ENCODE results near the gene CRIP2. TPM values are rescaled to one million over a fixed set of nuclear protein-coding genes. Genes with fewer than 3 reads are reported as not detected.

Gene CRIP2
- total RNA-seq, 2 donors from 2014 or later = 13.0 to 19.2 TPM

- DNase-seq (no peak), ATAC-seq (no peak)
- intact Hi-C loops (cut with DNase I, micrococcal nuclease) = no loop called here
These were observed 8.0 kb downstream of the CRIP2 start for GRCh38 chr14:105482486-105483110.

- intact Hi-C loops (cut with DNase I, micrococcal nuclease) = no loop called here
- DNase-seq = peak; percentile 58 to 69
These were observed 8.9 kb downstream of the CRIP2 start for GRCh38 chr14:105483300-105484068.

GRCh38 chr14:105484069-105484996 is 9.7 kb downstream of the CRIP2 start:
- peak in 1 of 2 donors; percentile 31 for DNase-seq
- intact Hi-C loops (cut with DNase I, micrococcal nuclease) = no loop called here

More at GRCh38 chr14:105483300-105484068, 8.9 kb downstream of the CRIP2 start:
- ATAC-seq = no peak

GRCh38 chr14:105484997-105485393 is 10.4 kb downstream of the CRIP2 start:
- intact Hi-C loops (cut with DNase I, micrococcal nuclease) = no loop called here
- no peak for DNase-seq
- no peak for ATAC-seq

More at GRCh38 chr14:105484069-105484996, 9.7 kb downstream of the CRIP2 start:
- no peak for ATAC-seq

- DNase-seq (peak in 1 of 2 donors; percentile 37), ATAC-seq (no peak)
- intact Hi-C loops (cut with DNase I, micrococcal nuclease) = no loop called here
These were observed 11.1 kb downstream of the CRIP2 start for GRCh38 chr14:105485739-105486162.

- DNase-seq = peak in 1 of 2 donors; percentile 50
- ATAC-seq = no peak
- intact Hi-C loops (cut with DNase I, micrococcal nuclease) = no loop called here
These were observed 11.7 kb downstream of the CRIP2 start, which contains the start of gene CRIP1 for GRCh38 chr14:105486163-105486973. Gene CRIP1, plus strand, starts transcription at chr14:105486886. Its CDS starts 374 bp downstream, at chr14:105487260.

- ATAC-seq = no peak
- DNase-seq = peak; percentile 78 to 80
- intact Hi-C loops (cut with DNase I, micrococcal nuclease) = no loop called here
These were observed 12.4 kb downstream of the CRIP2 start for GRCh38 chr14:105486974-105487448.

- DNase-seq (peak; percentile 77 to 80), ATAC-seq (peak; percentile 11)
These were observed 12.9 kb downstream of the CRIP2 start for GRCh38 chr14:105487449-105487985.

GRCh38 chr14:105487986-105488777 is 13.6 kb downstream of the CRIP2 start:
- ATAC-seq (no peak), DNase-seq (peak; percentile 72 to 74)
- intact Hi-C loops (cut with DNase I, micrococcal nuclease) = no loop called here

More at GRCh38 chr14:105487449-105487985, 12.9 kb downstream of the CRIP2 start:
- intact Hi-C loops (cut with DNase I, micrococcal nuclease) = no loop called here

GRCh38 chr14:105488781-105489541 is 14.3 kb downstream of the CRIP2 start:
- peak in 1 of 2 donors; percentile 37 for DNase-seq
- intact Hi-C loops (cut with DNase I, micrococcal nuclease) = no loop called here
- ATAC-seq = no peak

GRCh38 chr14:105489542-105490266 is 15.1 kb downstream of the CRIP2 start:
- ATAC-seq (peak; percentile 35), DNase-seq (peak; percentile 90 to 92)
- intact Hi-C loops (cut with DNase I, micrococcal nuclease) = no loop called here

- ATAC-seq (no peak), DNase-seq (no peak)
- intact Hi-C loops (cut with DNase I, micrococcal nuclease) = no loop called here
These were observed 15.6 kb downstream of the CRIP2 start for GRCh38 chr14:105490267-105490571.

- DNase-seq (peak; percentile 98 to 100), ATAC-seq (peak; percentile 70)
- intact Hi-C loops (cut with DNase I, micrococcal nuclease) = no loop called here
These were observed 16.1 kb downstream of the CRIP2 start, which contains the start of gene TEDC1 for GRCh38 chr14:105490572-105491365. Gene TEDC1, plus strand, starts transcription at chr14:105491246. Its CDS starts 130 bp downstream, at chr14:105491376.

GRCh38 chr14:105491366-105491973 is 16.8 kb downstream of the CRIP2 start:
- DNase-seq = peak; percentile 77 to 85
- intact Hi-C loops (cut with DNase I, micrococcal nuclease) = no loop called here
- ATAC-seq = peak; percentile 37

All from left colon (tissue), 2 donors.